ENCODE data around the gene ZNF219. TPM values are rescaled to one million over a fixed set of nuclear protein-coding genes. Genes with fewer than 3 reads are reported as not detected.

Gene ZNF219
- total RNA-seq, 1 experiment from 2014 or later: 16.6 TPM

- TF ChIP-seq SP1 (IDR thresholded peaks at IDR 0.05; ENCODE audit: low read depth): no peak
These were observed 27.0 kb downstream of the ZNF219 start (continued) for GRCh38 chr14:21071225-21072030.

GRCh38 chr14:21070610-21071224 lies 27.7 kb downstream of the ZNF219 start:
- CTCF ChIA-PET: interaction anchor here (0.9 to 2.4 kb wide), 7 partner anchors 17 to 100 kb away, joined by 3 to 10 read pairs (median 4); no protein-coding TSS in a partner anchor
- Histone ChIP-seq H3K9me2 (ENCODE audit: insufficient read depth) (no peaks in the 10 kb centered on the region), H3K27ac (ENCODE audit: low read depth, low read length) (peak overlapping the region; percentile 47; the same call in 1 of the 2 replicates), H3K9ac (ENCODE audit: low read length) (peak overlapping the region; percentile 60), H3K4me3 (replicated peaks in 1 of 2; ENCODE audit: low read depth in 1 of 2, low read length in 2 of 2) (peak overlapping the region; percentile 61 to 74), H3K4me2 (ENCODE audit: low read length) (peak overlapping the region; percentile 97), H3K9me3 (ENCODE audit: control insufficient read depth in 1 of 2, insufficient read depth in 1 of 2, low read depth in 1 of 2, low read length in 2 of 2) (no peaks in the 10 kb centered on the region), H3K36me3 (ENCODE audit: control insufficient read depth in 1 of 2, insufficient read depth in 2 of 2, low read length in 2 of 2) (no peaks in the 10 kb centered on the region), H2AFZ (ENCODE audit: low read depth, low read length, poor library complexity, severe bottlenecking) (peak overlapping the region; percentile 32), H3K27me3 (ENCODE audit: insufficient read depth, low read length) (0 out of 2 replicates have a peak, but pooled peaks cover 4% of the 10 kb centered on the region), H3K4me1 (ENCODE audit: control insufficient read depth in 1 of 2, insufficient read depth in 2 of 2, low read length in 2 of 2) (peaks cover 7 to 28% of the 10 kb centered on the region in 2 experiments), H4K20me1 (ENCODE audit: insufficient read depth) (no peaks in the 10 kb centered on the region), H3K79me2 (ENCODE audit: insufficient read depth, low read length) (no peaks in the 10 kb centered on the region)
- DNase-seq (ENCODE audit: low read depth, low spot score): no peak
- RAD21 ChIA-PET (ENCODE audit: low non-redundant PET in 1 of 2, low total read pairs in 2 of 2, uncharacterized antibody in 2 of 2, unreplicated experiment in 2 of 2): interaction anchor here (0.7 to 1.8 kb wide), 2 partner anchors 56 to 93 kb away, joined by 6 read pairs; no protein-coding TSS in a partner anchor
- intact Hi-C loops (cut with micrococcal nuclease): no loop called here
- POLR2A ChIA-PET: no interaction called here
- ATAC-seq: peak; percentile 45
- TF ChIP-seq TCF7L2 (IDR thresholded peaks at IDR 0.05; ENCODE audit: borderline replicate concordance, extremely low read depth, insufficient read depth, insufficient read length) (no peak), REST (IDR thresholded peaks at IDR 0.05; ENCODE audit: low read depth) (no peak), EGR1 (IDR thresholded peaks at IDR 0.05; ENCODE audit: low read depth) (no peak), EZH2 (IDR thresholded peaks at IDR 0.05) (no peak), SIN3A (IDR thresholded peaks at IDR 0.05; ENCODE audit: low read depth) (no peak), CBX3 (IDR thresholded peaks at IDR 0.05; ENCODE audit: low read depth) (no peak), YY1 (IDR thresholded peaks at IDR 0.05; ENCODE audit: extremely low read depth, insufficient replicate concordance, low read depth, low read length) (no peak), SP1 (IDR thresholded peaks at IDR 0.05; ENCODE audit: low read depth) (no peak), JUND (IDR thresholded peaks at IDR 0.05) (no peak), ZNF274 (IDR thresholded peaks at IDR 0.05; ENCODE audit: low read depth, low read length) (no peak), EZH2phosphoT487 (IDR thresholded peaks at IDR 0.05; ENCODE audit: borderline replicate concordance) (no peak), ZBTB33 (IDR thresholded peaks at IDR 0.05; ENCODE audit: extremely low read depth, insufficient replicate concordance, low read length) (no peak), FOSL1 (IDR thresholded peaks at IDR 0.05; ENCODE audit: low read depth) (no peak), POLR2A (IDR thresholded peaks at IDR 0.05; ENCODE audit: borderline replicate concordance, extremely low read depth, insufficient read depth, insufficient read length) (no peak), POLR2AphosphoS5 (IDR thresholded peaks at IDR 0.05; ENCODE audit: low read depth, low read length) (no peak), MAX (IDR thresholded peaks at IDR 0.05) (no peak), SRF (IDR thresholded peaks at IDR 0.05; ENCODE audit: low read depth) (no peak)
- BruUV-seq (replicated peaks): TSS peak; percentile 38

Data from HCT116 (cell line).